IPS-NIHi7 (cell line): ENCODE data around the gene ZNF584.
"Not testable (repeated sequence)": the region's sequence is repeated elsewhere in the genome, so short reads cannot be mapped to it uniquely, and the experiment has no call there.

ENCODE experiments used
- DNase-seq: peaks from one replicate; pipeline ENCODE4 v3.0.0; 2012; ENCODE audit warnings: mixed read lengths; ENCODE audit errors: extremely low spot score

Gene ZNF584

GRCh38 chr19:58408152-58409009 lies at the start of gene ZNF584:
ZNF584 (plus strand) TSS chr19:58408649; CDS start chr19:58409148, 499 bp downstream.
- peak; percentile 99 for DNase-seq

- peak; percentile 56 for DNase-seq
These were observed 46.6 kb upstream of the ZNF584 start for GRCh38 chr19:58361900-58362271.

- peak; percentile 100 for DNase-seq
These were observed 46.0 kb upstream of the ZNF584 start, which contains the start of gene ZNF497 for GRCh38 chr19:58362272-58362994. ZNF497 (minus strand) TSS chr19:58362751; CDS start chr19:58357635, 5,116 bp downstream.

- no peak for DNase-seq
These were observed 44.3 kb upstream of the ZNF584 start for GRCh38 chr19:58364146-58364545.

GRCh38 chr19:58366585-58367430 lies 41.6 kb upstream of the ZNF584 start:
- no peak for DNase-seq

- DNase-seq = no peak
These were observed 40.6 kb upstream of the ZNF584 start for GRCh38 chr19:58367698-58368454.

- no peak for DNase-seq
These were observed 39.7 kb upstream of the ZNF584 start for GRCh38 chr19:58368561-58369360.

GRCh38 chr19:58372311-58373133 lies 35.9 kb upstream of the ZNF584 start:
- no peak for DNase-seq

GRCh38 chr19:58374200-58374599 lies 34.2 kb upstream of the ZNF584 start:
- no peak for DNase-seq

- not testable (repeated sequence) for DNase-seq
These were observed 31.7 kb upstream of the ZNF584 start for GRCh38 chr19:58376724-58377123.

- no peak for DNase-seq
These were observed 29.2 kb upstream of the ZNF584 start for GRCh38 chr19:58379246-58379645.

GRCh38 chr19:58380037-58380661 lies 28.3 kb upstream of the ZNF584 start:
- DNase-seq = no peak

- peak; percentile 95 for DNase-seq
These were observed 27.6 kb upstream of the ZNF584 start, which contains the start of gene ZNF837 for GRCh38 chr19:58380662-58381459. ZNF837 (minus strand) TSS chr19:58381030; CDS start chr19:58369332, 11,698 bp downstream.

GRCh38 chr19:58381460-58382212 lies 26.8 kb upstream of the ZNF584 start:
- no peak for DNase-seq

GRCh38 chr19:58382997-58383603 lies 25.3 kb upstream of the ZNF584 start:
- DNase-seq = no peak

- DNase-seq = no peak
These were observed 23.0 kb upstream of the ZNF584 start for GRCh38 chr19:58385313-58385890.
